Panc1 (cell line): ENCODE data around the gene THADA.

Source experiments
- CTCF ChIP-seq: fragments of 450-650 bp; IDR thresholded peaks from 2 replicates; pipeline ENCODE4 v1.5.1; 2017; ENCODE audit warnings: mild to moderate bottlenecking
- POLR2AphosphoS5 ChIP-seq: IDR thresholded peaks from 2 replicates; pipeline ENCODE4 v1.6.1; 2012; ENCODE audit warnings: mild to moderate bottlenecking, low read depth, low read length, moderate library complexity
- REST ChIP-seq, 2 experiments: IDR thresholded peaks; 2 replicates each; pipeline ENCODE4 v1.6.1; 2011 to 2012; ENCODE audit warnings: low read depth in 2 of 2, control low read depth in 1 of 2, low read length in 1 of 2, mild to moderate bottlenecking in 1 of 2, moderate library complexity in 1 of 2; ENCODE audit not compliant: insufficient read depth in 1 of 2
- SIN3A ChIP-seq: IDR thresholded peaks from 2 replicates; pipeline ENCODE4 v1.6.1; 2012; ENCODE audit warnings: low read depth, mild to moderate bottlenecking, low read length, moderate library complexity, borderline replicate concordance; ENCODE audit not compliant: insufficient read depth
- TCF7L2 ChIP-seq: IDR thresholded peaks from 2 replicates; pipeline ENCODE4 v1.6.1; 2011; ENCODE audit warnings: mild to moderate bottlenecking, low read depth, low read length, inconsistent platforms

- no peak for TF ChIP-seq CTCF
- no peak for TF ChIP-seq POLR2AphosphoS5
- TF ChIP-seq SIN3A: no peak
- no peak for TF ChIP-seq REST (IDR thresholded peaks at IDR 0.05; ENCODE audit: insufficient read depth in 1 of 2, low read depth in 2 of 2, low read length in 1 of 2)
- no peak for TF ChIP-seq TCF7L2
These were observed 135.7 kb downstream of the THADA start for GRCh38 chr2:43460174-43460546.
